Activated T-cell treated with anti-CD3 and anti-CD28 coated beads, Interleukin-2, amount 50 U/mL, for 4 hours (primary cell): ENCODE measurements around the gene DIO3. TPM values are rescaled to one million over a fixed set of nuclear protein-coding genes. Genes with fewer than 3 reads are reported as not detected.
A peak's percentile ranks its signal among the peaks of the same experiment; 100 is the strongest.
"Not testable (repeated sequence)": the region's sequence is repeated elsewhere in the genome, so short reads cannot be mapped to it uniquely, and the experiment has no call there.

ENCODE experiments used
- ATAC-seq, 2 donors: fragments of 200-7000 bp; cut with Tn5 transposase; one replicate each; pipeline ENCODE4 v1.10.0; 2021
- DNase-seq: peaks from one replicate; pipeline ENCODE4 v3.0.0-alpha.2; 2020
- H3K27me3 Mint-ChIP-seq: one replicate; pipeline ENCODE4 v1.8.0; 2021; ENCODE audit warnings: low read depth, mixed read lengths
- H3K36me3 Mint-ChIP-seq: one replicate; pipeline ENCODE4 v1.8.0; 2022; ENCODE audit warnings: mixed read lengths; ENCODE audit not compliant: insufficient read depth
- H3K4me1 Mint-ChIP-seq: one replicate; pipeline ENCODE4 v1.8.0; 2021; ENCODE audit warnings: low read depth, mixed read lengths
- H3K4me3 Mint-ChIP-seq: one replicate; pipeline ENCODE4 v1.8.0; 2021; ENCODE audit warnings: mild to moderate bottlenecking, moderate library complexity, mixed read lengths
- H3K9me3 Mint-ChIP-seq: one replicate; pipeline ENCODE4 v1.8.0; 2021; ENCODE audit warnings: mixed read lengths
- total RNA-seq, 3 donors: library from RNA; stranded (reverse); gene quantifications; one replicate each; pipeline ENCODE4 v1.2.1, GENCODE V29; 2021

The DIO3 gene
- total RNA-seq, 3 donors from 2014 or later, result not detected

DNA sequence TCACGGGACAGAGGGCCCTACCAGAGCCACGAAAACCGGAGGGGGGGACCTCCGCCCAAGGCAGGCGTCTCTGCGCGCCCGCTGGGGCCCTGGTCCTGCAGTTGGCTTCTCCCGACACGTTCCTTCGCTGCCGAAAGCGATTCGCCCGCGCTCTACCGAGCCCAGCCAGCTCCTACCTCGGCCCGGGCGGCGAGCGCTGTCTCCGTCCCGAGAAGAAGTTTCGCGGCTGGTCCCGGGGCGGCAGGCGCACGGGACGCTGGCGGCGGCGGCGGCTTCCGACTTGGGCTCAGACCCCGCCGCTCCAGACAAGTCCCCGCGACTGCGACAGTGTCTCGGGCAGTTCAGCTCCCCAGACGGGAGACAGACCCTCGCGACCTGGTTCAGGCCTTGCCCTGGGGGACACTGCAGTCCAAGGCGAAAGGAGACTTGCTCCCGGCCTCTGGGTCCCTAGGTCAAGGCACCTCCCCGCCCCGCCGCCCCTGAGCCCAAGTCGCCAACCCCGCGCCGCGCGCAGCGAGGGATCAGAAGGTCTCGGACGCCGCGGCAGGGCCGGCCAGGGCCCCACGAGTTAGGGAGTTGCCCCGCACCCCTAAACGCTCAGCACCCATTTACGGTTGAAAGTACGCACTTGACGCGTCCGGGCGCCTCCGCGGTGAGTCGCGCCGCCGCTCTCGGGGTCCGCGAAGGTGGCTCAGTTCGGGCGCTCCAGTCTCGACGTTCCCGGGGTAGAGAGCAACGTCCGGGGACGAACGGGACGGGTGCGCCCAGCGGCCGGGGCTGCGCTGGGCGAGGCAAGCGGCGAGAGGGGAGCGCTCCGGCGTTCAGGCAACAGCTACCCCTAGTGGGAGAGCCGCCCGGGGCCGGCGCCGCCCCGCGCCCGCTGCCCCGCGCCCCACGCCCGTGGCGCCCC is 1.4 kb upstream of the DIO3 start:
- H3K4me1 Mint-ChIP-seq, result peaks cover 4% of the 10 kb centered on the region
- H3K36me3 Mint-ChIP-seq, result no peaks in the 10 kb centered on the region
- peaks cover 66% of the 10 kb centered on the region for H3K27me3 Mint-ChIP-seq
- peak; percentile 19 to 21 for ATAC-seq
- no peaks in the 10 kb centered on the region for H3K9me3 Mint-ChIP-seq
- no peak overlapping the region for H3K4me3 Mint-ChIP-seq
- DNase-seq, result no peak

DNA sequence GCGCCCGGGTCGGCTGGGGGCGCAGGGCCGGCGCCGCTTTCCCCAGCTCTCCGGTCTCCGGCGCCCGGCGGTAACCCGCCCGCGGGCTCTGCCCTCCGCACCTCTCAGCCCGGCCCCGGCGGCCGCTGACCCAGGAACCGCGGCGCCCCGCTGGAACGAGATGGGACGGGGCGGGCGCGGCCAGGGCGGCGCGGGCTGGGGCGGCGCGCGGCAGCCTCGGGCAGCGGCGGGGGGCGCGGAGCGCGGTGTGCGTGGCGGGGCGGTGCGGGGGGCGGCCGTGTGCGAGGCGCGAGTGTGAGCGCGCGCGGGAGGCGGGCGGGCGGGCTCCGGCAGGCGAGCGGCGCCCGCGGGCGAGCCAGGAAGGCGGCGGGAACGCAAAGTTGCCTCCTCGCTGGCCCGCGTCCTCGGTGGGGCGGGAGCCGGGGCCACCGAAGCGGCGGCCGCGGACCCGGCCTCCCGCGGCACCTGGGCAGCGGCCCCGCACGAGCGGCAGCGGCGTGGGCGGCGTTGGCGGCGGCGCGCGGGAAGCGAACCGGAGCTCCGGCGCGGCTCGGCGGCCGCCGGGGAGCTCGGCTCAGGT is 671 bp upstream of the DIO3 start:
- no peaks in the 10 kb centered on the region for H3K36me3 Mint-ChIP-seq
- ATAC-seq, result peak; percentile 8 to 14
- peaks cover 67% of the 10 kb centered on the region for H3K27me3 Mint-ChIP-seq

DNA sequence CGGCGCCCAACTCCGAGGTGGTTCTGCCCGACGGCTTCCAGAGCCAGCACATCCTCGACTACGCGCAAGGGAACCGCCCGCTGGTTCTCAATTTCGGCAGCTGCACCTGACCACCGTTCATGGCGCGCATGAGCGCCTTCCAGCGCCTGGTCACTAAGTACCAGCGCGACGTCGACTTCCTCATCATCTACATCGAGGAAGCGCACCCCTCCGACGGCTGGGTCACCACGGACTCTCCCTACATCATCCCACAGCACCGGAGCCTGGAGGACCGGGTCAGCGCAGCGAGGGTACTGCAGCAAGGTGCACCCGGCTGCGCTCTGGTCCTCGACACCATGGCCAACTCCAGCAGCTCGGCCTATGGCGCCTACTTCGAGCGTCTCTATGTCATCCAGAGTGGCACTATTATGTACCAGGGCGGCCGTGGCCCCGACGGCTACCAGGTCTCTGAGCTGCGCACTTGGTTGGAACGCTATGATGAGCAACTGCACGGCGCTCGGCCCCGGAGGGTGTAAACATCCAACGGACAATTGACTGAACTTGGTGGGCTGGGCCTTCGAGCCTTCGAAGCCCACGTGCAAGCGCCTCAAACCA is 699 bp downstream of the DIO3 start:
- no peak overlapping the region for H3K4me3 Mint-ChIP-seq

More for the DNA sequence above, 671 bp upstream of the DIO3 start:
- DNase-seq, result no peak
- no peak overlapping the region for H3K4me3 Mint-ChIP-seq
- no peaks in the 10 kb centered on the region for H3K9me3 Mint-ChIP-seq
- H3K4me1 Mint-ChIP-seq, result peaks cover 7% of the 10 kb centered on the region

DNA sequence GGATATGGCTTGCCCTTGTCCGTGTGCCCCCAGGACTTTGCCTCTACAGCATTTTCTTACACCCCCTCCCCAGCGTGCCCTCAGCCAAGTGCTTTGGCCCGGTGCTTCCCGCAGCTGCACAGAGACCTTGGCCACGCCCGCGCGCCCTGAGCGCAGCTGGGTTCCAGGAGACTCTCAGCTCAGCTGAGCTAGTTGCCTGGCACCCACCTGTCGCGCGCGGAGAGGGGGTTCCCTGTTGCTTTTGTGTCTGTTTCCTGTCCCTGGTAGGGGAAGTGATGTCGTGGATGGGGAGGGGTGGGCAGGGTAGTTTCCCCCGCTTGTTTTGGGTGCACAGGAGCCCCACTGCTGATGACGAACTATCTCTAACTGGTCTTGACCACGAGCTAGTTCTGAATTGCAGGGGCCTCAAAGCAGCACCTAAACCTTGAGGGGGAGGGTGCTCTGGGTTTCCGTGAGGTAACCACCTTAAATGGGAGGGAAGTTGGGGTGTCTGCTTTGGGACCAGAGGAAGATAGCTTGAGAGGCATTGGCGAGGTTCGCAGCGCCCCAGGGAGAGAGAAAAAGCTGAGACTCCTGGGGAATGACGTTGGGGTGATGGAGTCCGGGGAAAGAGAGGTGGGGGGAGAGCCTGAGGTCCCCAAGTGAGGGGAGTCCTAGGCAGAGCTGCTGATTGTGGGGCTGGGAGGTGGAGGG is 1.5 kb downstream of the DIO3 start:
- Mint-ChIP-seq H3K4me1 (peaks cover 7% of the 10 kb centered on the region), H3K27me3 (peaks cover 70% of the 10 kb centered on the region), H3K4me3 (no peak overlapping the region), H3K36me3 (no peaks in the 10 kb centered on the region), H3K9me3 (no peaks in the 10 kb centered on the region)
- ATAC-seq (no peak), DNase-seq (no peak)

More for the DNA sequence above, 699 bp downstream of the DIO3 start:
- ATAC-seq, result no peak
- no peak for DNase-seq
- H3K9me3 Mint-ChIP-seq, result no peaks in the 10 kb centered on the region
- H3K36me3 Mint-ChIP-seq, result no peaks in the 10 kb centered on the region
- H3K27me3 Mint-ChIP-seq, result peaks cover 70% of the 10 kb centered on the region
- H3K4me1 Mint-ChIP-seq, result peaks cover 7% of the 10 kb centered on the region

DNA sequence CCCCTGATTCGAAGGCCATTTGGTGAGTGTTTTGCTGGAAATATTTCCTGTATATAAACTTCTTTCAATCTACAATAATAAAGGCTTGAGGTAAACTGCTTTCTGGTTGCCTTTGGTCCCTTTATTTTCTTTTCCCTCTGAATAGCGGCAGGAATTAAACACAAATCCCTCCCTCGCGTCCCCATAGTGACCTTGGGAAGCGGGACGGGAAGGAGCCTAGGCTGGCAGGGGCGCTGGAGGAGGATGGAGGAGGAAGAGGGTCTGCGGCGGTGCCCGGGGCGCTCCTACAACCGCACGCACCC is 2.0 kb downstream of the DIO3 start:
- H3K36me3 Mint-ChIP-seq, result no peaks in the 10 kb centered on the region
- no peak for DNase-seq
- no peaks in the 10 kb centered on the region for H3K9me3 Mint-ChIP-seq
- peaks cover 7% of the 10 kb centered on the region for H3K4me1 Mint-ChIP-seq
- H3K4me3 Mint-ChIP-seq, result no peak overlapping the region
- no peak for ATAC-seq
- peaks cover 71% of the 10 kb centered on the region for H3K27me3 Mint-ChIP-seq

DNA sequence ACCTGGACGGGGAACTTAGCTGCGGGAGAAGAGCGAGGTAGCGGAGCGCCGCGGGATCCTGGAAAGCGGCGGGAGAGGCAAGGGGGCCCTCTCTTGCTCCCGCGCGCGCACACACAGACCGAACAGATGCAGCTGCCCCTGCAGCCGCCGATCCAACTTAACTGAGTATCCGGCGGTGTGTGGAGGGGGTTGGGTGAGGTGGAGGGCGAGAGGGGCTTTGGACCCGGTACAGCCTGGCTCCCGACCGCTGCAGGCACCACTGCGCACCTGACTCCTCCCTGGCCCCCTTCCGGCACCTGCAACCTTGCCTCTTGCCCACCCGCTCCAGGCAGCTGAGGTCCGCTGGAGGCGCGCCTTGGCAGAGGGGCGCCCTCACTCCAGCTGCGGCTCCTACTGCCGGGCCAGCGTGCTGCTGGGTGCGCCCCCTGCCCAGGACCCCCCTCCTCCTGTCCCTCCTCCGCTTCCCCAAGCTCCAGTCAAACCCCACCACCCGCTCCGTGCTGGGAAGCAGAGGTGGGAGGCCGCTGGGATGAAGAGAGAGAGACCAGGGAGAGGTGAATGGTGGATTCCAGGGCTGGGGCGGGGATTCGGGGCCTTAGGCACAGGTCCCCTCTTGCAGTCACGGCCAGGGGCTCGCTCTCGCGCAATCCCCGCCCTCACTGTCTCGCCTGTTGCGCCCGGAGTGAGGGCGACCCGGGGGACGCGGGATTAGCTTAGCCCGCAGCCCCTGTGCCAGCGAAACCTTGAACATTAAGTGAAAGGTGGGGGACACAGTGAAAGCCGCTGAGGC is 2.6 kb downstream of the DIO3 start:
- Mint-ChIP-seq H3K27me3 (peaks cover 70% of the 10 kb centered on the region), H3K36me3 (no peaks in the 10 kb centered on the region), H3K4me3 (no peak overlapping the region), H3K4me1 (peaks cover 7% of the 10 kb centered on the region), H3K9me3 (no peaks in the 10 kb centered on the region)
- DNase-seq, result no peak
- ATAC-seq, result no peak

DNA sequence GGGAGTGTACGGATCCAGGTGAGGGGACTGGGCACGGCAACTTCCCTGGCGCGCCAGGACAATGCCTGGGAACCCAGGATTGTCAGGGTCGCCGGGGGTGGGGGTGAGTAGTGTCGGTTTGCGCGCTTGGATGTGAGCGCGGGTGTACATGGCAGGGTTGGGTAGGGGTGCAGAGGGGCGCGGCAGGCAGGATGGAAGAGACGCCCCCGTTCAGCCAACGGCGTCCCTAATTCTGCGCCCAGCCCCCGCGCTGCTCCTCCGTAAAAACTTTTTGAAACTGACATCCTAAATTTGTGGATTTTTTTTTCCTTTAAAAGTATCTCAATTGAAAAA is 3.1 kb downstream of the DIO3 start:
- peaks cover 7% of the 10 kb centered on the region for H3K4me1 Mint-ChIP-seq
- DNase-seq (no peak), ATAC-seq (no peak)
- H3K4me3 Mint-ChIP-seq, result no peak overlapping the region
- no peaks in the 10 kb centered on the region for H3K9me3 Mint-ChIP-seq
- no peaks in the 10 kb centered on the region for H3K36me3 Mint-ChIP-seq
- peaks cover 66% of the 10 kb centered on the region for H3K27me3 Mint-ChIP-seq

DNA sequence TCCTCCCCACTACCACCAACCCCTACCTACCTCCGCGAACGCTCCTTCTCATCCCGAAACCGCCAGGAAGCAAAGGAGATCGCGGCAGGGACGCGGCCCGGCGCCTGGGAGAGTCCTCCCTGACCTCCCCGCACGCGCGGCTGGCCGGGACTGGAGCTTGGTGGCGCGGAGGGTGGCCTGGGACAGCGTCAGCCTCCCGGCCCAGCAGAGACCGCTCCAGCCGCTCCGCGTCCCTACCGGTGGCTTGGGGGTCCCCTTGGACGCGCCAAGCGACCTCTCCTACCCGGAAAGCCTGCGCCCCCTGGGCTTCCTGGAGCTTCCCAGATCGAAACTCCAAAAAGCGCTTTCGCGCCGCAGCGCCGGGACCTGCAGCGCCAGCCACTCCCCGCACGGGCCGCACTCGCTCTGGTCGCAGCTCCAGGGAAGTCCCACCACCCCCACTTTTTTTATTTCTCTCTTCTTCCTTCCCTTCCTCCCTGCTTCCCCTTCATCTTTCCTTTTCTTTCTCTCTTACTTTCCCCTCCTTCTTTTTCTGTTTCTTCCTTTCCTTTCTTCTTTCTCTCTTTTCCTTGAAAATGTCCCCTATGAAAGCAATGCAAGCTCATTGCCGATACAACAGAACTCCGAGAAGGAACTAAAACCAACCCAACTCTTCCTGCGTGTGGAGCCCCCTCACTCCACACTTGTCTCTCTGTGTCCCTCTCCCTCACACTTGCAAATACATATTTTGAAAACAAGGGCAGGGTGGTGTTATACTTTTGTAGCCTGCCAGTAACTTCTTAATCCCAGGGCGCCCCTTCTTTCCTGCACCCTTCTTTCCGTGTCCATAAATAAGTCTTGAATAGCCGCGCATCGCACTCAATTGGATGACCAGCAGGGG is 3.8 kb downstream of the DIO3 start:
- H3K4me1 Mint-ChIP-seq, result peaks cover 7% of the 10 kb centered on the region

DNA sequence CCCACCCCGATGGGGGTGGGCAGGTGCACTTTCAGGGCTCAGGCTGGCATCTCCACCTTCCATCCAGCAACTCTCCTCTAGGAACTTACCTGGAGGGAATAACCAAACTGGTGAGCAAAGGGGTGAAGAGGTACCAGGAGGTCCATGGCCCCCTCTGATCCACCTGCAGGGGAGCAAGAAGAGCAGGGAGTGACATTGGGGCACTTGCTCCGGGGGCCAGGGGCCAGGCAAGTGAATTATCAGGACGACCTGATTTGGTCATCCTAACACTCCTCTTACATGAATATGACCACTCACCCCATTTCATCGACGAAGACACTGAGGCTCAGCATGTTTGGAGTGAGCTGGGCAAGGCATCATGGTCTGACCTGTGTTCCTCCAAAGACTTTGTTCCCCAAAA is 6.0 kb downstream of the DIO3 start:
- Mint-ChIP-seq H3K4me1 (peaks cover 7% of the 10 kb centered on the region), H3K27me3 (peaks cover 56% of the 10 kb centered on the region), H3K36me3 (no peaks in the 10 kb centered on the region), H3K4me3 (no peak overlapping the region), H3K9me3 (no peaks in the 10 kb centered on the region)
- ATAC-seq (no peak), DNase-seq (no peak)

More for the DNA sequence above, 3.8 kb downstream of the DIO3 start:
- Mint-ChIP-seq H3K4me3 (no peak overlapping the region), H3K9me3 (no peaks in the 10 kb centered on the region), H3K36me3 (no peaks in the 10 kb centered on the region), H3K27me3 (peaks cover 66% of the 10 kb centered on the region)
- no peak for ATAC-seq
- no peak for DNase-seq

DNA sequence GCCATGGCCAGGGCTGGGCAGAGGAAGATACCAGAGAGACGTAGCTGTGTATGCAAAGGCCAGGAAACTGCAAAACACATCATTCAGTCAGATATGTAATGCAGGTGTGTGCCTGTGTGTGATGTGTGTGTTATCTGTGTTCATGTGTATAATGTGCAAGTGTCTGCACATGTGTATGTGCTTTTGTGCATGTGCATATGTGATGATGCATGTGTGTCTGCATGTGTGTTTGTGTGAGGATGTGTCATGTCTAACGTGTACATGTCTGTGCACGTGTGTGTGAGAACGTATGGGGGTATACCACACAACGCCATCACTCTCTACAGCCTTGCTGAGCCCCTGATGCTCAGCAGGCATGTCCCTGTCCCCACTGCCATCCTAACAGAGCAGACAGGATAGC is 9.7 kb downstream of the DIO3 start:
- Mint-ChIP-seq H3K27me3 (peaks cover 29% of the 10 kb centered on the region), H3K4me1 (no peaks in the 10 kb centered on the region), H3K36me3 (no peaks in the 10 kb centered on the region)

DNA sequence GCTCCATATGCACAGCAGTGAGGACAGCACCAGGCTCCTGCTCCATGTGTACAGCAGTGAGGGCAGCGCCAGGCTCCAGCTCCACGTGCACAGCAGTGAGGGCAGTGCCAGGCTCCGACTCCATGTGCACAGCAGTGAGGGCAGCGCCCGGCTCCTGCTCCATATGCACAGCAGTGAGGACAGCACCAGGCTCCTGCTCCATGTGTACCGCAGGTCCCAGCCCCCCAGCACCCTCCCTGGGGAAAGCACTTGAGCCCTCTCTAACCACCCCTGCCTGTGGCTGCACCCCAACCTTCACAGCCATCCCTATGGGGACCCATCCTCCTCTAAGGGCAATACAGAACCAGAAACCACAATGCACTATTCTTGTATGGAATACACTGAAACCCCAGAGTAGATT is 11.2 kb downstream of the DIO3 start:
- ATAC-seq, DNase-seq, H3K9me3 Mint-ChIP-seq, H3K4me1 Mint-ChIP-seq, H3K4me3 Mint-ChIP-seq, H3K36me3 Mint-ChIP-seq: not testable (repeated sequence)
- peaks cover 14% of the 10 kb centered on the region for H3K27me3 Mint-ChIP-seq

More for the DNA sequence above, 9.7 kb downstream of the DIO3 start:
- ATAC-seq (no peak), DNase-seq (no peak)
- H3K4me3 Mint-ChIP-seq, result no peak overlapping the region
- no peaks in the 10 kb centered on the region for H3K9me3 Mint-ChIP-seq

DNA sequence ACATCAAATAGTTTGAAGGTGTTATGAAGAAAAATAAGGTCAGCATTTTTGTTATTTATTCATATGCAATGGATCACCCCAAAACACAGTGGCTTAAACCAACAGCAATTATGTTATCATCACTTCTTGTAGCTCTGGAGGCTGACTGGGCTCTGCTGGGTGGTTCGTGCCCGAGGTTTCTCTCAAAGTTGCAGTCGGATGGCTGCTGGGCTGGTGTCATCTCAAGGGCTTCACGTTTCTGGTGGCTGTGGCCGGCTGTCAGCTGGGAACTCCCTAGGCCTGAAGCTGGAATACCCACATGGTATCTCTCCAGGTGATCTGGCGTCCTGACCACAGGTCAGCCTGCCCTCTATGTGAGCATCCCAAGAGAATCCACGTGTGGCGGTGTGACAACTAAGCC is 12.0 kb downstream of the DIO3 start:
- H3K27me3 Mint-ChIP-seq, result peaks cover 8% of the 10 kb centered on the region
- no peak for DNase-seq
- H3K4me1 Mint-ChIP-seq, result no peaks in the 10 kb centered on the region
- no peaks in the 10 kb centered on the region for H3K9me3 Mint-ChIP-seq
- ATAC-seq, result no peak
- no peaks in the 10 kb centered on the region for H3K36me3 Mint-ChIP-seq
- H3K4me3 Mint-ChIP-seq, result no peak overlapping the region

DNA sequence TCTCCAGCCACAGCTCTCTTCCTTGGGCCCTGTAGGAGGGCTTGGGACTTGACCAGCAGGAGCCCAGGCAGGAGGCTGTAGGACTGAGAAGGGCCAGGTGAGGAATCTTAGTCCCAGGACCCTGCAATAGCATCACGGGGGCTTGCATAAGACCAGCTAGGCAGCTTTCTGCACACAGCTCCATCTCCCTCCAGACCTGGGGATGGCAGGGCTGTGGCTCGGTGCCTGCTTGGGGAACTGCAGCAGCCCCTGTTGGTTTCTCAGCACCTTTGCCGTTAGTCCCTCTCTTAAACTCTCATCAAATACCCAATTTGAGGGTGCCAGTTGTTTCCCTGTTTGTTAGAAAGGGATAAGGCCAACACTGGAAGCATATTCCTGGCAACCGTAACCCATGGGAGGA is 14.3 kb downstream of the DIO3 start:
- no peak for ATAC-seq
- no peak for DNase-seq
- no peaks in the 10 kb centered on the region for H3K36me3 Mint-ChIP-seq
- no peaks in the 10 kb centered on the region for H3K4me1 Mint-ChIP-seq
- H3K27me3 Mint-ChIP-seq, result peaks cover 4% of the 10 kb centered on the region
- H3K4me3 Mint-ChIP-seq, result no peak overlapping the region
- no peaks in the 10 kb centered on the region for H3K9me3 Mint-ChIP-seq
